Transverse colon (tissue), 4 donors: Measurements from ENCODE around the gene ZNF175. TPM values are rescaled to one million over a fixed set of nuclear protein-coding genes. Genes with fewer than 3 reads are reported as not detected.

Source experiments
- DNase-seq: peaks from one replicate; pipeline ENCODE4 v3.0.0-alpha.2; 2019
- H3K27ac ChIP-seq, 4 donors: fragments of 200-600 bp; sonication (generic); 2 replicates each; pipeline ENCODE4 v1.5.1; 2016 to 2018; ENCODE audit warnings: inconsistent platforms in 4 of 4
- H3K27me3 ChIP-seq: fragments of 200-600 bp; sonication (generic); 2 replicates; pipeline ENCODE4 v1.5.1; 2017; ENCODE audit warnings: inconsistent platforms
- H3K36me3 ChIP-seq, 4 donors: fragments of 200-600 bp; sonication (generic); 2 replicates each; pipeline ENCODE4 v1.5.1; 2017 to 2019; ENCODE audit warnings: inconsistent platforms in 4 of 4
- H3K4me1 ChIP-seq, 4 donors: fragments of 200-600 bp; sonication (generic); 2 replicates each; pipeline ENCODE4 v1.5.1; 2017 to 2020; ENCODE audit warnings: inconsistent platforms in 4 of 4
- H3K4me3 ChIP-seq, 4 donors: fragments of 200-600 bp; sonication (generic); 1 replicate in 1 of 4; 2 replicates in 3 of 4; pipeline versions ENCODE4 v1.5.1 to v1.6.1; 2017 to 2019; ENCODE audit warnings: inconsistent platforms in 4 of 4
- H3K9me3 ChIP-seq, 2 donors: fragments of 200-600 bp; sonication (generic); 2 replicates each; pipeline ENCODE4 v1.5.1; 2017 to 2019; ENCODE audit warnings: inconsistent platforms in 2 of 2
- EP300 ChIP-seq: sonication (generic); formaldehyde crosslinking; IDR thresholded peaks from one replicate; pipeline ENCODE4 v1.6.1; 2017; ENCODE audit warnings: antibody characterized with exemption, low read depth
- POLR2A ChIP-seq: fragments of 450-650 bp; IDR thresholded peaks from one replicate; pipeline ENCODE4 v1.6.1; 2016; ENCODE audit warnings: antibody characterized with exemption, mild to moderate bottlenecking, moderate library complexity
- POLR2AphosphoS5 ChIP-seq, 3 donors: sonication (generic); formaldehyde crosslinking; IDR thresholded peaks; one replicate each; pipeline ENCODE4 v1.6.1; 2016; ENCODE audit warnings: antibody characterized with exemption in 3 of 3
- WGBS, 2 donors: methylation state at CpG; one replicate each; pipeline ENCODE4 v1.1.5; 2018; ENCODE audit warnings: low coverage in 1 of 2; 5-methylcytosine and 5-hydroxymethylcytosine counted together
- in situ Hi-C, 4 donors: fragments of 200-750 bp; cut with MboI; loops; one replicate each; pipeline versions ENCODE4 v1.15.0 to v1.15.1; 2017; ENCODE audit warnings: low sequenced_read_pairs in 3 of 4, low pct_ligation_motif_present in 1 of 4, low pct_unique_long_range_greater_than_20kb in 1 of 4
- intact Hi-C: fragments of 100-400 bp; cut with DNase I; formaldehyde crosslinking; loops from one replicate; pipeline ENCODE4 v1.15.1; 2023; ENCODE audit warnings: low total_unique reads
- total RNA-seq, 4 donors: library from RNA; depleted of rRNA; stranded (reverse); fragments of >200 nt; gene quantifications; one replicate each; pipeline ENCODE4 v1.1.0, GENCODE V29; 2016
- TF ChIP-seq, protein P1 (sequence below), 5 experiments: fragments of 200-600 bp in 3 of 5; fragments of 450-650 bp in 2 of 5; sonication (generic) in 3 of 5; IDR thresholded peaks; 1 replicate in 2 of 5; 2 replicates in 3 of 5; pipeline ENCODE4 v1.5.1; 2016 to 2017; ENCODE audit warnings: antibody characterized with exemption in 5 of 5, inconsistent platforms in 3 of 5, mild to moderate bottlenecking in 2 of 5, moderate library complexity in 1 of 5

The ZNF175 gene
- total RNA-seq, 4 donors from 2014 or later, result 5.6 to 12.7 (median 6.6) TPM

DNA sequence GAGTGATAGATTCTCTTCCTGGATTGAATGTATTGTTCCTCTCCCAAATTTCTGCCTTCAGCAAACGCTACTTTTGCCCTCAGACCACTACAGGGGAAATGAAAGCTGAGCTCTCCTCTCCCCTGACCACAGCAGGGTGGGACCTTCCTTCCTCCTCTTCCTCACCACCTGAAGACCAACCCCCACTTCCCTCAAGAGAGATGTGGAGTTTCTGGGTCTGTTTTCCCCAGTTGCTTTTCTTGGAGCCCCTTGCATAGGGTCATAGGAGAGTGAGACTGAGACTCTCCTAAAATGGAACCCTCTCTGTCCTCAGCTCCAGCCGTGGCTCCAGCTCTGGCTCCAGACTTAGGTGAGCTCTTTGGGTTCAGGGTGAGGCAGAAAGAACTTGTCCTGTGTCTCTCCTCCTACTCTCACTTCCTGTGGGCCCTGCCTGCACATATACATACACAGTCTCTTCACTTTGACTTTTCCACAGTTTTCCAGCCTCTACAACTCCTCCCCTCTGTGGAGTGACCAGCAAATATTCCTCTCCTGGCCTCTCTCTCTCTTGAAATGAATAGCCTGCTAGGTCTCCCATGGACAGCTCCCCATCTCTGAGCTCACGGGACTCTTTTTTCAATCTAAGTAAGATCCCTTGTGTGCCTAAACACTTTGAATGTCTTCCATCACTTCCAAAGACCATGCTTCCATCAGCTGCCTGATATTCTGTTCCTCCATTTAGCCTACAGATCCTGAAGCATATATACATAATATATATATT lies 19.2 kb upstream of the ZNF175 start:
- Histone ChIP-seq H3K27ac (no peak overlapping the region), H3K9me3 (no peaks in the 10 kb centered on the region), H3K4me3 (no peak overlapping the region), H3K27me3 (peaks cover 8% of the 10 kb centered on the region), H3K36me3 (no peaks in the 10 kb centered on the region), H3K4me1 (no peaks in the 10 kb centered on the region)
- no peak for DNase-seq
- in situ Hi-C loops, result no loop called here
- 54 to 57% methylated on average over 2 to 3 of the region's 3 CpGs for WGBS, 2 donors
- intact Hi-C loops, result no loop called here
- TF ChIP-seq POLR2A (no peak), EP300 (no peak), POLR2AphosphoS5 (IDR thresholded peaks at IDR 0.05) (no peak)
- TF ChIP-seq, protein P1, sequence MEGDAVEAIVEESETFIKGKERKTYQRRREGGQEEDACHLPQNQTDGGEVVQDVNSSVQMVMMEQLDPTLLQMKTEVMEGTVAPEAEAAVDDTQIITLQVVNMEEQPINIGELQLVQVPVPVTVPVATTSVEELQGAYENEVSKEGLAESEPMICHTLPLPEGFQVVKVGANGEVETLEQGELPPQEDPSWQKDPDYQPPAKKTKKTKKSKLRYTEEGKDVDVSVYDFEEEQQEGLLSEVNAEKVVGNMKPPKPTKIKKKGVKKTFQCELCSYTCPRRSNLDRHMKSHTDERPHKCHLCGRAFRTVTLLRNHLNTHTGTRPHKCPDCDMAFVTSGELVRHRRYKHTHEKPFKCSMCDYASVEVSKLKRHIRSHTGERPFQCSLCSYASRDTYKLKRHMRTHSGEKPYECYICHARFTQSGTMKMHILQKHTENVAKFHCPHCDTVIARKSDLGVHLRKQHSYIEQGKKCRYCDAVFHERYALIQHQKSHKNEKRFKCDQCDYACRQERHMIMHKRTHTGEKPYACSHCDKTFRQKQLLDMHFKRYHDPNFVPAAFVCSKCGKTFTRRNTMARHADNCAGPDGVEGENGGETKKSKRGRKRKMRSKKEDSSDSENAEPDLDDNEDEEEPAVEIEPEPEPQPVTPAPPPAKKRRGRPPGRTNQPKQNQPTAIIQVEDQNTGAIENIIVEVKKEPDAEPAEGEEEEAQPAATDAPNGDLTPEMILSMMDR (IDR thresholded peaks at IDR 0.05), result no peak

- DNase-seq, result no peak
- no peak overlapping the region for H3K4me3 ChIP-seq
- no peak overlapping the region for H3K27ac ChIP-seq
- intact Hi-C loops, result no loop called here
- no peaks in the 10 kb centered on the region for H3K9me3 ChIP-seq
- peaks cover 8% of the 10 kb centered on the region for H3K27me3 ChIP-seq
- no peaks in the 10 kb centered on the region for H3K4me1 ChIP-seq
- H3K36me3 ChIP-seq, result no peaks in the 10 kb centered on the region
- 25% methylated on average over 1 of the region's 1 CpG; no CpG with 5 or more reads in 1 of the 2 donors for WGBS, 2 donors
- in situ Hi-C loops, result no loop called here
- TF ChIP-seq POLR2A (no peak), EP300 (no peak), POLR2AphosphoS5 (IDR thresholded peaks at IDR 0.05) (no peak)
- TF ChIP-seq, protein P1 (IDR thresholded peaks at IDR 0.05), result no peak
Measured at GRCh38 chr19:51552608-51552995, 18.5 kb upstream of the ZNF175 start.

DNA sequence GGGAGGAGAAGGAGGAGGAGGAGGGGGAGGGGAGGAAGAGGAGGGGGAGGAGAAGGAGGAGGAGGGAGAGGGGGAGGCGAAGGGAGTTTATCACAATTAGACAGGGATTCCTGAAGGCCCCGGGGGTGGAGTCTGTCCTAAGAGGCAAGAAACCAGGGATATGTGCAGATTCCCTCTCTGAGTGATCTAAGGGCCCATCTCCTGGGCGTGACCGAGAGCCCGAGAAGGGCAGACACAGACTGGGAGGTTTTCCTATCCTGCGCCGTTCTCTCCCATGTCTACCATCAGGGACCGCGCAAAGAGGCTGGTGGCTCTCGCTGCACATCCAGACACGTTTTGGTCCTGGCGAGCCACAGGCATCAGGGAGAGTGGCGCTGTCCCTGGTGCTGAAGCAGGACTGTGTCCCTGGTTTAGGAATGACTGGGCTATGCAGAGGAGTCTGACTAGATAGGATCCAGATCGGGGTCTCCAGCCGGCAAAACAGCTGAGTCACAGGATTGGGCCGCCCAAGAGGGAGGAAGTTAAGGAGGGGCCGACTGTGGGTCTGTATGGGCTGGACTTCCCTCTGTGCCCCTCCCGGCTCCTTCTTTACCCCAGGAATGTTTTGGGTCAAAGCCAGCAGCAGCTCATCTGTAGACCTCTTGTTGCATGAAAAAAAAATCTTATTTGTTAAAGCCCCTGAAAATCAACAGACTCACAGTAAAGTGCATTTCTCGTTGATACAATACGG lies 17.9 kb upstream of the ZNF175 start:
- 18 to 40% methylated on average over 2 to 18 of the region's 20 CpGs for WGBS, 2 donors
- no peak overlapping the region for H3K27ac ChIP-seq
- peak; percentile 43 for DNase-seq
- H3K4me1 ChIP-seq, result no peaks in the 10 kb centered on the region
- in situ Hi-C loops, result no loop called here
- intact Hi-C loops, result no loop called here
- H3K9me3 ChIP-seq, result no peaks in the 10 kb centered on the region
- peaks cover 8% of the 10 kb centered on the region for H3K27me3 ChIP-seq
- H3K36me3 ChIP-seq, result no peaks in the 10 kb centered on the region
- TF ChIP-seq POLR2A, result no peak
- TF ChIP-seq, protein P1 (IDR thresholded peaks at IDR 0.05), result no peak
- no peak for TF ChIP-seq EP300
- TF ChIP-seq POLR2AphosphoS5 (IDR thresholded peaks at IDR 0.05), result no peak
- H3K4me3 ChIP-seq, result no peak overlapping the region

DNA sequence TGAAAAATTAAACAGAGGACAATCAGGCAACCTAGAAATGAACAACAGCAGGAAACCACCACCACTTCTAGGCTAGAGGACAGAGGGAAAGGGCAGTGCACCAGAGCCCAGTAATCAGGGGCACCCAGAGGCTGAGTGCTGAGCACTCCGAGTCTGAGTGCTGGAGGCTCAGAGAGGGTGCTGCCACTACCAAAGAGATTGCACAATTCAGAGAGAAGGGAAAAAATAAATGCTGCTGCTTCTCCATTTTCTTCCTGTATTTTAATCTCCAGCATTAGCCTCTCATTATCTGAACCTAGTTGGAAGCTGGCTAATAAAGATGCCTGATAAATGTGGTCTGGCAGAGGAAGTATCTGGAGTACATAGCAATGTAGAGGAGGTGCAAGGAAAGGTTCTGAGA lies 11.8 kb upstream of the ZNF175 start:
- TF ChIP-seq, protein P1 (IDR thresholded peaks at IDR 0.05), result no peak
- TF ChIP-seq POLR2AphosphoS5 (IDR thresholded peaks at IDR 0.05), result no peak
- no peak for TF ChIP-seq POLR2A
- TF ChIP-seq EP300, result no peak
- no peak for DNase-seq
- WGBS, 2 donors, result 63 to 83% methylated on average over 1 of the region's 1 CpG
- Histone ChIP-seq H3K4me3 (no peak overlapping the region), H3K4me1 (no peaks in the 10 kb centered on the region), H3K27ac (no peak overlapping the region), H3K9me3 (no peaks in the 10 kb centered on the region), H3K27me3 (peaks cover 32% of the 10 kb centered on the region), H3K36me3 (no peaks in the 10 kb centered on the region)
- intact Hi-C loops, result no loop called here
- in situ Hi-C loops, result no loop called here
